ENCODE measurements around the gene SLC9A7.

- TF ChIP-seq POLR2AphosphoS5 (IDR thresholded peaks at IDR 0.05) (no peak), EP300 (IDR thresholded peaks at IDR 0.05) (no peak)
- TF ChIP-seq, protein P1, sequence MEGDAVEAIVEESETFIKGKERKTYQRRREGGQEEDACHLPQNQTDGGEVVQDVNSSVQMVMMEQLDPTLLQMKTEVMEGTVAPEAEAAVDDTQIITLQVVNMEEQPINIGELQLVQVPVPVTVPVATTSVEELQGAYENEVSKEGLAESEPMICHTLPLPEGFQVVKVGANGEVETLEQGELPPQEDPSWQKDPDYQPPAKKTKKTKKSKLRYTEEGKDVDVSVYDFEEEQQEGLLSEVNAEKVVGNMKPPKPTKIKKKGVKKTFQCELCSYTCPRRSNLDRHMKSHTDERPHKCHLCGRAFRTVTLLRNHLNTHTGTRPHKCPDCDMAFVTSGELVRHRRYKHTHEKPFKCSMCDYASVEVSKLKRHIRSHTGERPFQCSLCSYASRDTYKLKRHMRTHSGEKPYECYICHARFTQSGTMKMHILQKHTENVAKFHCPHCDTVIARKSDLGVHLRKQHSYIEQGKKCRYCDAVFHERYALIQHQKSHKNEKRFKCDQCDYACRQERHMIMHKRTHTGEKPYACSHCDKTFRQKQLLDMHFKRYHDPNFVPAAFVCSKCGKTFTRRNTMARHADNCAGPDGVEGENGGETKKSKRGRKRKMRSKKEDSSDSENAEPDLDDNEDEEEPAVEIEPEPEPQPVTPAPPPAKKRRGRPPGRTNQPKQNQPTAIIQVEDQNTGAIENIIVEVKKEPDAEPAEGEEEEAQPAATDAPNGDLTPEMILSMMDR (IDR thresholded peaks at IDR 0.05): no peak
Measured at GRCh38 chrX:46750889-46751288, 8.0 kb downstream of the SLC9A7 start.
